Activated CD4-positive, alpha-beta T cell treated with anti-CD3 and anti-CD28 coated beads for 24 hours (primary cell): Measurements from ENCODE around the gene MAPRE3.
A peak's percentile ranks its signal among the peaks of the same experiment; 100 is the strongest.

Source experiments
- DNase-seq, 2 donors: peaks; one replicate each; pipeline ENCODE4 v3.0.0-alpha.2; 2020; ENCODE audit warnings: low read depth in 2 of 2

Gene MAPRE3

DNA sequence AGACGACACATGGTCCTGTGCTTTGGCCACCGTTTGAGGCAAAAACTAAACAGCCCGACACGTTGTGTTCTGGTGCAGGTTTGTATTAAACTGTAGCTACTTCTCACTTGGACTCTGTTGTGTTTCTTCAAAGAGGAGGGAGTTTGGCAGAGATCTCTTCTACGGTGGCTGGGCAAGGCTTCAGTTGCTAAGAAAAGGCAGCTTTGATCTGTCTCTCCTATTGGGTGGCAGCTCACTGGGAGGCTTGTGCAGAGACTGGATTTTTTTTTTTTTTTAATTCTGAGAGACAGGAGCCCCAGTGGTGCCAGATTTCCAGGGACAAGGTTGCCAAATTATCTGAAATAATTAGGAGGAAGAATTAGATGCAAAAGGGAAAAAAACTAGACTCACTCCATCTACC, 20.2 kb upstream of the MAPRE3 start:
- no peak for DNase-seq

DNA sequence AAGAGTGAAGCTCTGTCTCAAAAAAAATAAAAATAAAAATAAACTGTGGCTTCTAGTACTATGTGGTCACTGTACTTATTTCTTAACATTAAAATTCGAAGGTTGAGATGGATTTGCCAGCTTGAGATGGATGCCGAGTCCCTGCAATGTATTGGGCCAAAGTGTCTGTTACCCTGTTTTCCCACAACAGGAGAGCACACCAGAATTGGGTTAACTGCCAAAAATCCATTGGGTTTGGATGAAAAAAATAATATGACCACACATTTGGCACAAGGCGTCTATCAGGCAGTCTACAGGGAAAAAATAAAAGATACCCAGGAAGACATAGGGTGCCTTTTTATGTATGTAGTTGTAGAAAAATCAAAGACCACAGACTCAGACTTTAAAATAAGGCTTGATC, 19.2 kb upstream of the MAPRE3 start:
- DNase-seq, result no peak

DNA sequence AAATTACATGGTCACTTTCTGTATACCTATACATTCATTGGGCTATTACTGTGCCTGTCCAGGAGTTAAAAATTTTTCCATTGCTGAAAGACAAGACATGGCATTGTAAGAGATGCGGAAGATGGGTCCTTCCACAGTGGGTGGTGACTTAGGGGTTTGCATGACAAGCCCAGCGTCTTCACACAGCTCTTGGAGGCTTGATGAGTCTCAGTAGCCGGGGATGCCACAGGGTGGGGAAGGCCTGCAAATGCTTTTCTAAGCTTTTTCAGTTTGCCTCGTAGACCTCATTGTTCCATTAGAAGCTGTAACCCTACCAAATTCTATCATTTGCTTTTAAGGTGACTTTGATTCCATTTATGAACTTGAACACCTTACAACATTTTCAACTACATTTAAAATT, 18.1 kb upstream of the MAPRE3 start:
- no peak for DNase-seq

DNA sequence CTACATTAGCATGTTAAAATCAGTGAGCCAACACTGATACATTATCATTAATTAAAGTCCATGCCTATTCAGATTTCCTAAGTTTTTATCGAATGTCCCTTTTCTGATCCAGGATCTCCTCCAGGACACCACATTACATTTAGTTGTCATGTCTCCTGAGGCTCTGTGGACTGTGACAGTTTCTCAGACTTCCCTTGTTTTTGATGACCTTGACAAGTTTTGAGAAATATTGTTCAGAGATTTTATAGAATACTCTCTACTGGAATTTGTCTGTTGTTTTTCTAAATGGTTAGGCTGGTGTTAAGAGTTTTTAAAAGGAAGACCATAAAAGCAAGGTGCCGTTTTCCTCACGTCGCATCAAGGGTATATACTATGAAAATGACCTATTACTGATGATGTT, 16.3 kb upstream of the MAPRE3 start:
- no peak for DNase-seq

DNA sequence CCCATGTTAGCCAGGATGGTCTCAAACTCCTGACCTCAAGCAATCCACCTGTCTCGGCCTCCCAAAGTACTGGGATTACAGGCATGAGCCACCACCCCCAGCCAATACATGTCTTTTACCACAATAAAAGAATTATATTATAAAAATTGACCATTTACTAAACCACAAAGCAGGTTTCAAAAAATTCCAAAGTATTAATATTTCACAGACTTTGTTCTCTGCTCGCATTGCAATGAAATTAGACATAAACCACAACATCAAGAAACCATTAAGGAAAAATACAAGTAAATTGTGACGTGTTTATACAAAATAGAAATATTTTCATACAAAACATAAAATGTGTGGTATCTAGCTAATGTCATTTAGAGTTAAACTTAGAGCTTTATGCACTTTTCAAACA, 13.4 kb upstream of the MAPRE3 start:
- DNase-seq, result no peak

DNA sequence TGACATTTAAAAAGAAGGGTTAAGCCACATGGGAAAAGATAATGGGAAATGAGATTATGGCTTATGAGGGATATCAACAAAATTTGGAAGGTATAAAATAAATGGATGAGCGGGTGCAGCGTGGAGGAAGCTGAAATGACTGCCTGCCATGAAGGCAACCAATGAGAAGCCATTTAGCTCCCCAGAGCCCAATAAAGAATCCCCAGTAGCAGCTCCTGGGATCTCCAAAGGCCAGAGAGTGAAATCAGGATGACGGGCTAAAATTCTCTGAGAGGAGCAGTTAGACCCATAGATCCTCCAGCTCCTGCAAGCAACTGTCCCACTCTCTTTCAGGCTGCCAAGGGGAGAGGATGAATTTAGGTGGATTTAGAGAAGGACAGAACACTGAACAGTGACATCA, 12.9 kb upstream of the MAPRE3 start:
- DNase-seq, result no peak

DNA sequence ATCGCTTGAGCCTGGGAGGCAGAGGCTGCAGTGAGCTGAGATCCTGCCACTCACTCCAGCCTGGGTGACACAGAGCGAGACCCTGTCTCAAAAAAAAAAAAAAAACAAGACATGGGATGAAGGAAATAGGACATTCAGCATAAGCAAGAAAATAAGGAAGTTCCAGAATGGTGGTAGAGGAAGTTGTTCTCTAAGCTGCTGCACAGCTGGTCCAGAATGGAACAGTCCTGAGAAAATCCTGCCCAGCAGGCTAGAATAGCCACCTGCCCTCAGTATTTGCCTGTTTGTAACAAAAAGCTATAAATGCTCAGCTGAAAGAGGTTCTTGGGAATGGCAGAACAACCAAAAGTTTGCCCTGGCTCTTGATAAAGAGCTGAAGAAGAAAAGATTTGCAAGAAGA, 11.1 kb upstream of the MAPRE3 start:
- DNase-seq, result no peak

DNA sequence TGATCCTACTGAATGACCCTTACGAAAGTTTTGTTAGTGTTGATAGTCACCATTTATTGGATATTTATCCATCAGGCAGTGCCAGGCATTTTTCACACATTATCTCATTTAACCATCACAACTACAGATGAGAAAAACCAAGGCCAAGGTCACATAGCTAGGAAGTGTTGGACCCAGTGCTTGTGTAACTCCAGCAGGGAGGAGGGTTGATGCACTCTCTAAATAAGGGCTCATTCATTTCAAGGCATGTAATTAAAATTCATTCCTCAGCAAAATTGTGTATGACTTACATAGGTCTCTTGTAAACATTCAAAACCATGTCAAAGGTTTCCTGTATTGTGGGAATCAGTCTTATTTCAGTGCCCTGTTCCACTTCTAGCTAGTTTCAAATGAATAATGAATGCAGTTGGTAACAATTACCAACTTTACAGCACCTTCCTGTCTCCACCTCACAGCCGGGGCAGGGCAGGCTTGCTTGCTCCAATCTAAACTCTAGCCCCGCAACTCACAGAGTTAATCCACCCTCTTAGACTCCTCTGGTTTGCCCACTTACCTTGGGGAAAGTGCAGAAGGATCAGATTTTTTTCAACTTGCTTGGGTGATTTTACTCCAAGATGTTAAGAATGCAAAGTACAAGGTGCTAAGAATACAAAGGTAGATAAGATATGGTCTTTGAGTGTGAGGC, 5.8 kb upstream of the MAPRE3 start:
- DNase-seq, result no peak

DNA sequence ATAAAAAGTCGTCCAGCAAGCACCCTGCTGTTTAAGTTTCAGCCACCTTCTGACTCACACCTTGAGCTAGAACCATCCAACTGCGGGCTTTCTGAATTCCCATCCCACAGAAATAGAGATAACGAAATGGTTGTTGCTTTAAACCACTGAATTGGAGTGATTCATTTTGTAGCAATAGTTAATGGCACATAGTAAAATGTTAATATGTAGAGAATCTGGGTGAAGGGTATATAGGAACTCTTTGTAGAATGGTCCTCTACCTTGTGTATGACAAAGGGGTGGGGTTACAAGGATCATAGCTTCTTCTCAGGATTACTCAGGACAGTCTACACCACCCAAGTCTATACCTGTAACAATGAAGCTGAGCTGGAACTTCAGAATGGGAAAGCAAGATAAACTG, 2.4 kb upstream of the MAPRE3 start:
- DNase-seq, result no peak

DNA sequence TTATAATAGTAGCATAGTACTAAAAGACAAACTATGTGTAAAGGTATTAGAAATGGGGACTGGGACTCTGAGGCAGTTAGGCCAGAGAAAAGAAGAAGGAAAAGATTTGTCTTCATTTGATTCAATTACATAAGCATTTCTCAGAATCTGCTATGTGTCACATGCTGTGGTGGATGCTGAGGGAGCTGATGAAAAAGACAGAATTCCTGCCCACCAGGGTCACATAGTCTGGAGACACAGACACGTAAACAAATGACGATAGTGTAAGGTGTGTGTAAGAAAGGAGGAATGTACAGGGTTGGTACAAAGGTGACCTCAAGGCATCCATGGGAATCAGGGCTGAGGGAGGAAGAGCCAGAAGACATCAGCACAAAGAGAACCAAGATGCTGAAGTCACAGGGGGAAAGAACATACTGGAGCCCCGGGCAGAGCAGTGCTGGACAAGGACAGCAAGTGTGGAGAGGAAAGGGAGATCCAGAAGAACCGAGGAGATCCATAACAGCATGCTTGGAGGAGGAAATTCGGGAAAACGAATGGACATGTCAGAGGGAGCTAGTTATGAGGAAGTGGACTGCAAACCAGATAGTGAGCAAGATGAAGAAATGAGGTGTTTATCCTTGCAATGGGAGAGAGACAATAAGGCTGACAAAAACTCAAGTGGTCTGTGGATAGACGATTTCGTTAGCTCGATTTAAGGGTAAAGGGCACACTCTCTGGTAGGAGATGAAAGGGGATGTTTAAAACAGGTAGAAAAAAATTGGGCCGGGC, 1.2 kb upstream of the MAPRE3 start:
- no peak for DNase-seq

DNA sequence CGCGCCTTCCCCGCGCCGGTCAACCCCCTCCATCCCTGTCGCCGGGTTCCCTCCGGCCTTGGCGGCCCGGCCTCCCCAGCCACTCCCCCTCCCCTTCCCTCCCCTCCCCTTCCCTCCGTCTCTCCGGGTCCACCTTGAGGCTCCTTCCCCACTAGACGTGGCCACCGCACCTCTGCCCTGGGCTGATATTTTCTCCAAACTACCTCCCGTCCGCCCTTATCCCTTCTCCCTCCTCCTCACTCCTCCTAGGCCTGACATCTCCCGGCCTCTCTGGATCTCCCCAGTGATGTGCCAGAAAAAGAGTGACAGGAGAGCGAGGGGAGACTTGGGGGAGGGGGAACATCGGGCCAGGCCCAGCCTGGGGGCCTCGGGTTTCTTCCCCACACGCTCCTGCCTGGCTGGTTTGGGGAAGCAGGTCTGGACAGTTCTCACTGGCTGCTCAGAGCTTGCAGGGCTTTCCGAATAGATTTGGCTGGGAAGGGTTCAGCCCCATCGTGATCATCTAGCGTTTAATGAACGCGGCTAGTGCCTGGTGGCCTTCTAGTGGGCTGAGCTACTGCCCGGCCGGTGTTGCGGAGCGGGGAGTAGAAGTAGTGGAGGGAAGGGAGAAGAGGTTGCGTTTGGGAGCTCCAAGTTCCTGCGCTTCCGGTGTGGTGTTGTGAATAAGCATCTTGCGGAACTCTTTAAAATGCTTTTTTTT, 641 bp downstream of the MAPRE3 start:
- peak in 1 of 2 donors; percentile 1 for DNase-seq

DNA sequence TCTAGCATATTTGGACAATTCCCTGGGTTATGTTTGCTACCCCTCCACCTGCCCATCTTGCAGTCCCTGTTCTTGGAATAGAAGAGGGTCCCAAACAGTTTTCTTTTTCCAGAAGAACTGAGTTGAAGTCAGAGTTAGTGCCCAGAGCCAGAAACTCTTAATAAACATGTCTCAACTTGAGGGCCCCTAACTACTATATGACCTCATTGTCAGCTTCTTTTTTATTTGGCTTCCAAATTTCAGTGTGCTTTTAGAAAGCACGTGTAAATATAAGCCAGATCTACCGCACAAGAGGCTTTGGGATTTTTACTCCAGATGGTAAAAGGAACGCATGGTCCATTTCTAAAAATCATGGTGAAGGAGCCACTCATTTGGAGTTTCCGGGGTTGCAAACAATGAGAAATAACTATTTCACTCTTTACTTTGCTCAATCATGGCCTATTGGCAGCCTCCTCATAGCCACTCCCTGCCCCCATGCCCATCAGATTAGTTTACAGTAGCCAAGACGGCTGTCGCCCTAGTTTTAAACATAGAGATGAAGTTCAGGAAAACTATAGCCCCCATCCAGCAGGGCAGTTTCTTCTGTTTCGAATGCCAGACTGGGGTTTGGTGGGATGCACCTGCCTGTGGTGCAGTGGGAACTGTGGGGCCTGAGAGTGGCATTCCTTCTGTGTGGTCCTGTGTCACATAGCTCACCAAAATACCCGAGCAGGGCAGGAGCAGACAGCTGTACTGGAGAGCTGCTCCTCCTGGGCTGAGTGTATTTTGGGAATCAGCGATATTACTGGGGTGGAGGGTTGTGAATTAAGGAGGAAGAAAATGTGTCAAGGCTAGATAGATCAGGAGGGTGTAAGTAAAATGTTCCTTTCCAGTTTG, 1.7 kb downstream of the MAPRE3 start:
- DNase-seq, result no peak

DNA sequence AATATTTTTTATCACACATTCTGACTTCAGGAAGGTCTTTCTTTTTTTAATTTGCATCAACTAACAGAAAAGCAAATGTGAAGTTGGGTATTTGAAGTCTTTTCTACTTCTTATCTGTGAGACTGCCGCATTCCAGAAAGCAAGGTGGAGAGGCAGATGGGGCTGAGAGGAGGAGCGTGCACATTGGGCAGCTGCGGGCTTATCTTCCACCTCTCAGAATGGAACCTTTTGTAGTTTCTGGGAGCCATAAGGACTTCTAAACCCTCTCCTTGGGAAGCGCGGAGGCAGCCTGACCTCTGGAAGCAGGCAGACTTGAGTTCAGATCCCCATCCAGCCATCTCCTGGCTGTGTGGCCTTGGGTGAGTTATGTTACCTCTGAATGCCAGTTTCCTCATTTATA, 3.9 kb downstream of the MAPRE3 start:
- no peak for DNase-seq

DNA sequence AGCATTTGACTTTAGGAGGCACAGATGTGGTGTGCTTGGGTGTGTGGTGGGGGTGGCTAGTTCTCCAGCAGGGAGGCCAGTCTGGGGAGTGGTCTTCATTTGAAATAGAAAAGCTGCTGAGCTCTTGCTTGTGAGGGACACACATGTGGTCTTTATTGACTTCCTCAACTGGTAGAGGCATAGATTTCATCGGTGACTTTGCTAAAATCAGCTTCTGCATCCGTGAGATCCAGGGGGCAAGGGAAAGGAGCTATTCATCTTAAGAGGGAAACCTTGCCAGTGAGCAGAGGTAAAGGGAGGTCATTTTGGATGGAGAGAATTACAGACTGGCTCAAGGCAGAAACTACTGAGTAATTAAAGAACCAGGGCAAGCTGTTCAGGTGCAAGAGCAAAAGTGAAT, 4.7 kb downstream of the MAPRE3 start:
- no peak for DNase-seq

DNA sequence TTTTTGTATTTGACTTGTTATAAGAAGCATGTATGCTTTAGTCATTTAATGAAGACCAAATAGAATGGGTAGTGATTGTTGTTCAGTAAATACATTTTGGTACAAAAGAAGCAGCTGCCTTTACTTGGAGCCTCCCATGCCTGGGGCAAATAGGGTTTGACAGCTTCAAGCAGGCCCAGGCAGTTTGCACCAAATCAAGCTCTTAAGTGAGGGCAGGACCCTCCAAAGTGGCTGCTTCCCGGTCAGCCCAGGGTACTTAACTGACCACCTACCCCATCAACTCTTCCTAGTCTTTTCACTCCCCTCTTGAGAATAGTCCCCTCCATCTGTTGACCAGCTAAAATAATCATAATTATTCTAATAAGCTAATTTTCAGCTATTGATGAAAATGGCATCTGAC, 5.2 kb downstream of the MAPRE3 start:
- no peak for DNase-seq

DNA sequence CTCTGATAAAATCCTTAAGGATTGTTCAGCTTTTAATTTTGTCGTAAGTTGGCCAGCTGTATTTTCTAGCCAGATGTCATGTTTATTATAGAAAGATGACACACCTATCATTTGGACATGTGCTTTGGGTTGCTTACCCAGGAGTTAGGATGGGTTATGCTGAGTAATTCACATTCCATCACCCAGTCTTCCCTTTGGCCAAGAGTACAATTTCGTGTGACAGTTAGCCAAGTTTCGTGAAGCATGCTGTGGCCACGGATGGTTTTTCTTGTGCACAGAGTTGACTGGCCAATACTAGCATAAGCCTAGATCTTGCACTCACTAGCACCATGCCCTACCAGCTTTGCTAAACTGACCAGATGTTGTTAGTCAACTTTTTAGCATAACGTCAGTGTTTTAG, 5.8 kb downstream of the MAPRE3 start:
- DNase-seq, result no peak

DNA sequence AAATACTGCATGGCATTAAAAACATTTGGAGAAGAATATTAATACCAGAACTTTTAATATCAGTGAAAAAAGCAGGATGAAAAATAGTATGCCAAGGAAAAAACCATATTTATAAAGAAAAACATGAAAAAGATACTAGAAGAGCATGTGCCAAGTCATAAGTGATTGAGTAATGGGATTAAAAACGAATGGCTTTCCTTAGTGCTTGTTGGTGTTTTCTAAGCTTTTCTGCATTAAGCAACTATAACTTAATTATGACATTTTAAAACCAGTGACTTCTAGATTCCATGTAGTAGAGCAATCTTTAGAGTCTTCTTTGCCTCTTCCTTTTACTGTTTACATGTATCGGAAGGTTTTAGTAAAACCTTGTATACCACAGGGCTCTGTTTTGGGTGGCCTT, 6.6 kb downstream of the MAPRE3 start:
- no peak for DNase-seq

DNA sequence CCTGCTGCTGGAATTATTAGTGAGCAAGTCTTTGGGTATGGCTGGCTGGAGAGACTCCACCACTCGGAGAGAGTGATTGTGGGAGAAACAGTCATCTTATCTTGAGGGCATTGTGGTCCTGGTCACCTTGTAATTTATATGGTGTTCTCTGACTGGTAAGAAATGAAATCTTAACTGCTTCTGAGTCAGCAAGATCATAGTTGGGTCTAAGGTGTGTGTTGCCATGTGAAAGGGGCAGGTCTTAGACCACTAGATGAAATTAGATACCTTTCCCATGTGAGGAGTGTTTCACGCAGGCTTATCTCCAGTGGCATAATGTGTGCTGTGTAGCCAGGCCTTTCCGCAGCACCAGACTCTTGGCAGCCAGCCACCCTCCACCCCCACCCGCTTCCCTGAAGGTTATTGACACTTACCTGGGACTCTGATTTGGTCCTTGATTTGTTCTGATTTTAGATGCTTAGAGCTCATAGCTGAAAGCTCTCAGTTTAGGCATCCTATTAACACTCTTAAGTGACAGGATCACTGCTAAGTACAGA, 7.7 kb downstream of the MAPRE3 start:
- no peak for DNase-seq

DNA sequence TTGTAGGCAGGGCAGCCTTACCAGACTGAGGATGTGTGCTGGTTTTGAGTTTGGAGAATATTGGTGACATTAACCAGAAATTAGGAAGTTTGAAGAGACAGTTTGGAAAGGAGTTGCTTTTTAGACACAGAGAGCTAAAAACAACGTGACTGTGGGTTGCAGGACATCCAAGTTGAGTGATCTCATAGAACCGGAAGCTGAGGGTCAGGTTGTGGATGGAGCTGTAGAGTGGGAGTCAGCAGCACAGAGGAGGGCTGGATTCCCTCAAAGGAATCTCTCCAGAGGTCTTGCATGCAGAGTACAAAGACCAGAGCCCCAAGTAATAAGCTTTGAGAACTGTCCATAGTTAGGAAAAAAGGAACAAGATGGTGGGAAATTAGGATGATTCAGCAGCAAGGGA, 9.3 kb downstream of the MAPRE3 start:
- no peak for DNase-seq

DNA sequence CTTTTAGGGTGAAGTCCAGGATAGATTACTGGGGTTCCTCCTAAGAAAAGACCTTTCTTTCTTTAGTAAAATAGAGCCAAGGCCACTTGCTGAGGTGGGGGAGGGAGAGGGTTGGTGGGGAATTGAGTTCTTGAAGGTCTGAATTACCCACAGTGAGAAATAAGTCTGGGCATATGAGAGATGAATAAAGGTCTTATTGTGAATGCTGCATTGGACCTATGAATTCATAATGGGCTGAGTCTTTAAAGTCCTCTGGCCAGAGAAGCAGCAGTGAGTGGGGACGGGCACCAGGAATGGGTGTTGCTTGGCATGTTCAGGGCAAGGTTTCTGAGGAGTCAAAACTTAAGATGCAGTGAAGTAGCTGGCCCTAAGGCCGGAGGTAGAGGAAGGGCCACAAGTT, 10.5 kb downstream of the MAPRE3 start:
- no peak for DNase-seq

DNA sequence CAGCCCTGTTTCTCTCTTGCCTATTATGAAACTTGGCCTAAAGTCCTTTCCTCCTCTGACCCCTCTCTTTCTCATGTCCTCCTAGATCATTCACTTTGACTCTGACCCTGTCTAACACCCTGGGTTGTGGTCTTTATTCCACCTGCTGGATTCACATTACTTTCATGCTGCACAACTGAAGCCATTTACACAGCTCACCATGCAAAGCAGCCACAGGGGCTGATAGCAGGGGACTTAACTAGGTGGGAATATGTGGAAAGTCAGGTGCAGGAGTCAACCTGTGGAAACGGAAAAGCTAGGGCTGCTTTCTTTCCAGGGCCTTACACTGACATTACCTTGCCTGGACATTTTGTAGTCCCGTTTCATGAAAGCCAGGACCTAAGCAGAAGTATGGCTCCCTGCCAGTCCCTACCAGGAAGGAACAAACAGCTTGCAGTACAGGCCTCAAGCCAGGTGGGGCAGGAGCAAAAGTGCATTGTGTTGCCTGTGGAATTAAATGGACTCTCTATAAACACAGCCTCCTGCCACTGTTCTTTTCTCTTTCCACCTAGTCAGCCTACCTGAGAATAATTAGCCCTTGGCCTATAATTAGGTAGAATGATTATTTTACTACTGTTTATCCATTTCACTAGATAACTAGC, 11.8 kb downstream of the MAPRE3 start:
- DNase-seq, result no peak
